Ishikawa (cell line): ENCODE results near the gene HOMER2.

Source experiments
- CEBPB ChIP-seq: IDR thresholded peaks from 2 replicates; pipeline ENCODE4 v1.6.1; 2012
- CREB1 ChIP-seq: IDR thresholded peaks from 2 replicates; pipeline ENCODE4 v1.6.1; 2012; ENCODE audit warnings: low read depth
- EGR1 ChIP-seq: IDR thresholded peaks from 2 replicates; pipeline ENCODE4 v1.6.1; 2012
- EP300 ChIP-seq: IDR thresholded peaks from 2 replicates; pipeline ENCODE4 v1.6.1; 2012; ENCODE audit warnings: borderline replicate concordance
- FOXM1 ChIP-seq: IDR thresholded peaks from 2 replicates; pipeline ENCODE4 v1.6.1; 2012; ENCODE audit warnings: low read depth, borderline replicate concordance
- NFIC ChIP-seq: IDR thresholded peaks from 2 replicates; pipeline ENCODE4 v1.6.1; 2012
- RAD21 ChIP-seq: IDR thresholded peaks from 2 replicates; pipeline ENCODE4 v1.6.1; 2012; ENCODE audit warnings: low read depth
- TAF1 ChIP-seq: IDR thresholded peaks from 2 replicates; pipeline ENCODE4 v1.6.1; 2012; ENCODE audit warnings: low read depth, mild to moderate bottlenecking
- TCF12 ChIP-seq: IDR thresholded peaks from 2 replicates; pipeline ENCODE4 v1.6.1; 2012; ENCODE audit warnings: low read depth
- TEAD4 ChIP-seq: IDR thresholded peaks from 2 replicates; pipeline ENCODE4 v1.6.1; 2012
- YY1 ChIP-seq: IDR thresholded peaks from 2 replicates; pipeline ENCODE4 v1.6.1; 2012; ENCODE audit warnings: low read depth
- ZBTB7A ChIP-seq: IDR thresholded peaks from 2 replicates; pipeline ENCODE4 v1.6.1; 2012; ENCODE audit warnings: low read depth
- TF ChIP-seq, protein P1 (sequence below): IDR thresholded peaks from 2 replicates; pipeline ENCODE4 v1.6.1; 2012
- TF ChIP-seq, protein P2 (sequence below): IDR thresholded peaks from 2 replicates; pipeline ENCODE4 v1.6.1; 2012
- TF ChIP-seq, protein P3 (sequence below): IDR thresholded peaks from 2 replicates; pipeline ENCODE4 v1.6.1; 2012; ENCODE audit warnings: low read depth, mild to moderate bottlenecking

The HOMER2 gene

DNA sequence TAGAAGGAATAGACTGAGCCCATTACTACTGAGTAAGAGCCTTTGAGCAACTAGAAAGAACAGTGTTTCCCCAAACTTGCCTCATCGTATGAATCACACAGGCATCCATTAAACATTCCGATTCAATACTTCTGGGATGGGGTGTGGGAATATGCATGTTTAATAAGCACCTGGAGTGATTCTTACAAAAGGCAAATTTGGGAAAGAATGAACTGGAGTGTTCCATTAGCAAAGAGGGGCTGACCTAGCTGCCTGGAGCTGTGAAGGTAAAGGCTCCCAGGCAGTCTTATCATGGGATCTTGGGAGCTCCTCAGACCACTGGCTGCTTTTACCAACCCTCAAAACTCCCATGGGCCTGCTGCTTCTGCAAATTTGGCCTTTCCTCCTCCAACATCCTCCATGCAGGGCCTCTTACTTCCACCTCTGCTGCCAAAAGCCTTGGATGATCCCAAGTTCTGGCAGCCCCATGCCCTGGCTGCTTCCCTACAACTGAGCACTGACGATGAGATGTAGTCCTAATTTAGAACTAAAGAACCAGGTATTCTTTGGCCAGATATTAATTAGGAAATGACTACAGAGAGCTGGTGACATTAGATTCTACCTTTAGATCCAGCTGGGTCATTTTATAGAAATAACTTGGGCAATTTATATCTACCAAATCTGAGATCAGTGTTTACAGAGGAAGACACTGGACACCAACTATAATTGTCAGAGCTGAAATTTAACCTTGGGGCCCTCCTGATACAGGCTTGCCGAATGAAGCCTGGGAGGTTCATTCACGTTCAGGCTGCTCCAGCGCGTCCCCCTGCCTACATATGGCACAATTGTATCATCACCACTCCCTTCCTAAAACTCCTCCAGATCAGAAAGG is 11.2 kb upstream of the HOMER2 start:
- TF ChIP-seq, protein P1, sequence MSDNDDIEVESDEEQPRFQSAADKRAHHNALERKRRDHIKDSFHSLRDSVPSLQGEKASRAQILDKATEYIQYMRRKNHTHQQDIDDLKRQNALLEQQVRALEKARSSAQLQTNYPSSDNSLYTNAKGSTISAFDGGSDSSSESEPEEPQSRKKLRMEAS, result no peak
- no peak for TF ChIP-seq TAF1
- TF ChIP-seq EP300, result no peak
- TF ChIP-seq, protein P2, sequence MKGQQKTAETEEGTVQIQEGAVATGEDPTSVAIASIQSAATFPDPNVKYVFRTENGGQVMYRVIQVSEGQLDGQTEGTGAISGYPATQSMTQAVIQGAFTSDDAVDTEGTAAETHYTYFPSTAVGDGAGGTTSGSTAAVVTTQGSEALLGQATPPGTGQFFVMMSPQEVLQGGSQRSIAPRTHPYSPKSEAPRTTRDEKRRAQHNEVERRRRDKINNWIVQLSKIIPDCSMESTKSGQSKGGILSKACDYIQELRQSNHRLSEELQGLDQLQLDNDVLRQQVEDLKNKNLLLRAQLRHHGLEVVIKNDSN, result no peak
- TF ChIP-seq TEAD4, result no peak
- TF ChIP-seq CREB1, result no peak
- no peak for TF ChIP-seq YY1

DNA sequence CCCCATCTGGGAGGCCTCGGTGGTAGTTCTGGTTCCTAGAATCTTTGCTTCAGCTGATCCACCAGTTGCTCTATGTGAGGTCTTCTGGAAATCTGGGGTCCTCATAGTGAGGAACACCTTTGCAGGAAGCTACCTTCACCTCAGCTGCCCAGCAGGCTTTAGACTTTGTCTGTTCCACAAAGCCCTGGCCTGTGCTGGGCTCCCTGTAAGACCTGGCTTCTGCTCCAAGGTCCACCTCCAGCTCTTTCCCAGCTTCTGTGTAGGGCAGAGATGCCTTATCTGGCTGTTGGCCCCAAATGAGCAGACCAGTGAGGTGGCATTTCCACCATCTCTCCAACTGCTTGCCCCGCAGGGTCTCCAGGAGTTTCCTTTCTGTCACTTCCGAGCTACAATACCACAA is 8.2 kb upstream of the HOMER2 start:
- TF ChIP-seq, protein P2, result no peak
- TF ChIP-seq YY1, result no peak
- TF ChIP-seq CEBPB, result no peak
- TF ChIP-seq, protein P1, result no peak
- TF ChIP-seq NFIC, result no peak
- TF ChIP-seq TEAD4, result no peak
- no peak for TF ChIP-seq ZBTB7A
- no peak for TF ChIP-seq CREB1
- no peak for TF ChIP-seq TAF1

DNA sequence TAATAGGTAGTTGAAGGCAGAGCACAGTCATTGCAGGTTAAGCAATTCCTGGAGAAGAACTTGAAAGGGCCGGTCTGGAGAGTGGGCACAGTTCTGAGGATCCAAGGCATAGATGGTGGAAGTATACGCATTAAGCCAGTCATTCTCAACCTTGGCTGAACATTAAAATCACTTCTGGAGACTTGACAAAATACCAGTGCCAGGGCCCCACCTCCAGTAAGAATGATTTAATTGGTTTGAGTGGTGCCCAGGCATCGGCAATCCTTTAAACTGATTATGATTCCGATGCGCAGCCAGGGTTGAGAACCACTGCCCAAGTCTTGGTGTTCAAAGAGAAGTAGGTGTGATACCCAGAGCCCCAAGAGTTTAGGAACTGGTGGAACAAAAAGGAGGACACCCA is 6.9 kb upstream of the HOMER2 start:
- TF ChIP-seq ZBTB7A, result no peak
- no peak for TF ChIP-seq EGR1

DNA sequence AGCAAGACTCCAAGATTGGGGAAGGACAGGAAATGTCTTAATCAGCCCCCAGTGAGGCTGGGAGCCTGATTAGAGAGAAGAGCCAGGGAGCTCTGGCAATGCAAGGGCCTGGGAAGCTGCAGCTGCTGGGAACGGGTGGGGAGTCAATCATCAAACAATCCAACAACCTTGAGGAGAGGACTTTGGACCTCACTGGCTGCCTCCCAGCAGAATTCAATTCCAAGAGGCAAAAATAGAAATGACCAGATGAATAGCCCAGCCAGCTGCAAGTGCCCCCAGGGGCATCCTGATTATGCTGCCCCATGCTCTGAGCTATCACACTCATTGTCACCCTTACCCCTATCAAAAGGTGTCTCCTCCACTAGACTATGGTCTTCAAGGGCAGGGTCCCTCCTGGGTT is 6.1 kb upstream of the HOMER2 start:
- TF ChIP-seq TAF1 (no peak), FOXM1 (no peak), CEBPB (no peak), YY1 (no peak), ZBTB7A (no peak), EP300 (no peak), CREB1 (no peak), EGR1 (no peak), TCF12 (no peak), TEAD4 (no peak), RAD21 (no peak), NFIC (no peak)
- TF ChIP-seq, protein P2, result no peak
- TF ChIP-seq, protein P1, result no peak
- TF ChIP-seq, protein P3, sequence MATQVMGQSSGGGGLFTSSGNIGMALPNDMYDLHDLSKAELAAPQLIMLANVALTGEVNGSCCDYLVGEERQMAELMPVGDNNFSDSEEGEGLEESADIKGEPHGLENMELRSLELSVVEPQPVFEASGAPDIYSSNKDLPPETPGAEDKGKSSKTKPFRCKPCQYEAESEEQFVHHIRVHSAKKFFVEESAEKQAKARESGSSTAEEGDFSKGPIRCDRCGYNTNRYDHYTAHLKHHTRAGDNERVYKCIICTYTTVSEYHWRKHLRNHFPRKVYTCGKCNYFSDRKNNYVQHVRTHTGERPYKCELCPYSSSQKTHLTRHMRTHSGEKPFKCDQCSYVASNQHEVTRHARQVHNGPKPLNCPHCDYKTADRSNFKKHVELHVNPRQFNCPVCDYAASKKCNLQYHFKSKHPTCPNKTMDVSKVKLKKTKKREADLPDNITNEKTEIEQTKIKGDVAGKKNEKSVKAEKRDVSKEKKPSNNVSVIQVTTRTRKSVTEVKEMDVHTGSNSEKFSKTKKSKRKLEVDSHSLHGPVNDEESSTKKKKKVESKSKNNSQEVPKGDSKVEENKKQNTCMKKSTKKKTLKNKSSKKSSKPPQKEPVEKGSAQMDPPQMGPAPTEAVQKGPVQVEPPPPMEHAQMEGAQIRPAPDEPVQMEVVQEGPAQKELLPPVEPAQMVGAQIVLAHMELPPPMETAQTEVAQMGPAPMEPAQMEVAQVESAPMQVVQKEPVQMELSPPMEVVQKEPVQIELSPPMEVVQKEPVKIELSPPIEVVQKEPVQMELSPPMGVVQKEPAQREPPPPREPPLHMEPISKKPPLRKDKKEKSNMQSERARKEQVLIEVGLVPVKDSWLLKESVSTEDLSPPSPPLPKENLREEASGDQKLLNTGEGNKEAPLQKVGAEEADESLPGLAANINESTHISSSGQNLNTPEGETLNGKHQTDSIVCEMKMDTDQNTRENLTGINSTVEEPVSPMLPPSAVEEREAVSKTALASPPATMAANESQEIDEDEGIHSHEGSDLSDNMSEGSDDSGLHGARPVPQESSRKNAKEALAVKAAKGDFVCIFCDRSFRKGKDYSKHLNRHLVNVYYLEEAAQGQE, result no peak

DNA sequence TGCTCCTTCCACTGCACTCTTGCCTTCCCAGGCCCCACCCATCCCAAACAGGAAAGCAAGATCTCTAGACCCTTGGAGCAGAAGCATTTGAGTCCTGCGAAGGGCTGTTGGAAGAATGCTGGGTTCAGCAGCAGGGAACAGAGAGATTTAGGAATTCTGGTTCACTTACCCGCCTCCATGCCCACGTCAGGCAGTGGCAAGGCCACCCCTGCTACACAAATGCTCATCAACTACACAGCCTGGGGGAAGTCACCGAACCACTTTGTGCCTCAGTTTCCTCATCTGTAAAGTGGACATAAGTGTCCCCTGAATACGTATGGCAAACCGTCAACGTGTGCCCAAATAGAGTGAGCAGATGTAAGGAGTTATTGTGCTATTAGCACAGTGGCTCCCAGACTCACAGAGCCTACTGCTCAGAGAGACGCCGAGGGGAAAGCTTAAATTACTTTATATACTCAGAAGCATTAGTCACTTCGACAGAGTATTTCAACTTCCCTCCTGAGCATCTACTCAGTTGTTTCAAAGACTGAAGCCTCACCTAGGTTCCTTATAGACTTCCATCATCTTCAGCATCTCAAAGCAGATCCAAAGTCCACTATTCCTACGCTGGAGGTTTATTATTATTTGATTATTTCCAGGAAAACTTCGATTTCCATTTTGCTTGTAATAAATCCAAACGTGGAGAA is 905 bp downstream of the HOMER2 start:
- TF ChIP-seq ZBTB7A (no peak), EGR1 (no peak), NFIC (no peak), FOXM1 (no peak), TCF12 (no peak), EP300 (no peak), CEBPB (no peak), TAF1 (no peak), YY1 (no peak), CREB1 (no peak), TEAD4 (no peak), RAD21 (no peak)
- TF ChIP-seq, protein P3, result no peak
- TF ChIP-seq, protein P2, result no peak
- TF ChIP-seq, protein P1, result no peak
